ENCODE results near the gene PRKD1. TPM values are rescaled to one million over a fixed set of nuclear protein-coding genes. Genes with fewer than 3 reads are reported as not detected.

Gene PRKD1
- total and polyA plus RNA-seq, 2 experiments from 2014 or later, result 7.5 to 16.5 TPM

- Histone ChIP-seq H3K4me2 (no peak overlapping the region), H3K9me2 (replicated peaks; ENCODE audit: insufficient read depth) (no peaks in the 10 kb centered on the region), H3K27ac (no peak overlapping the region), H2AFZ (no peak overlapping the region), H3K4me1 (ENCODE audit: insufficient read depth) (no peaks in the 10 kb centered on the region), H3K36me3 (replicated peaks; ENCODE audit: insufficient read depth, low read depth) (no peaks in the 10 kb centered on the region), H3K9me3 (ENCODE audit: low read depth) (no peaks in the 10 kb centered on the region), H4K20me1 (ENCODE audit: insufficient read depth, poor library complexity, severe bottlenecking) (no peaks in the 10 kb centered on the region), H3K79me2 (no peaks in the 10 kb centered on the region), H3K4me3 (no peak overlapping the region), H3K27me3 (no peaks in the 10 kb centered on the region)
- TF ChIP-seq EZH2 (IDR thresholded peaks at IDR 0.05; ENCODE audit: borderline replicate concordance) (no peak), EZH2phosphoT487 (IDR thresholded peaks at IDR 0.05; ENCODE audit: low read depth, severe bottlenecking, unreplicated experiment) (no peak), CTCF (IDR thresholded peaks at IDR 0.05; ENCODE audit: poor library complexity) (peak; percentile 81)
- 17% methylated on average over 2 of the region's 2 CpGs for WGBS (ENCODE audit: low lambda C conversion rate, missing lambda C conversion rate)
- peak; percentile 69 for DNase-seq (ENCODE audit: low spot score)
Measured at GRCh38 chr14:29548948-29549370, 378.7 kb downstream of the PRKD1 start.

GRCh38 chr14:29545714-29546113, 381.9 kb downstream of the PRKD1 start:
- no peaks in the 10 kb centered on the region for H3K36me3 ChIP-seq (replicated peaks; ENCODE audit: insufficient read depth, low read depth)
- no peak overlapping the region for H3K27ac ChIP-seq
- TF ChIP-seq EZH2phosphoT487 (IDR thresholded peaks at IDR 0.05; ENCODE audit: low read depth, severe bottlenecking, unreplicated experiment) (no peak), EZH2 (IDR thresholded peaks at IDR 0.05; ENCODE audit: borderline replicate concordance) (no peak), CTCF (IDR thresholded peaks at IDR 0.05; ENCODE audit: poor library complexity) (no peak)
- no peaks in the 10 kb centered on the region for H4K20me1 ChIP-seq (ENCODE audit: insufficient read depth, poor library complexity, severe bottlenecking)
- no peak overlapping the region for H2AFZ ChIP-seq
- H3K79me2 ChIP-seq, result no peaks in the 10 kb centered on the region
- no peaks in the 10 kb centered on the region for H3K27me3 ChIP-seq
- no peak for DNase-seq (ENCODE audit: low spot score)
- H3K4me2 ChIP-seq, result no peak overlapping the region
- no peaks in the 10 kb centered on the region for H3K4me1 ChIP-seq (ENCODE audit: insufficient read depth)
- no peak overlapping the region for H3K4me3 ChIP-seq
- H3K9me2 ChIP-seq (replicated peaks; ENCODE audit: insufficient read depth), result no peaks in the 10 kb centered on the region
- no peaks in the 10 kb centered on the region for H3K9me3 ChIP-seq (ENCODE audit: low read depth)
- 36% methylated on average over 2 of the region's 2 CpGs for WGBS (ENCODE audit: low lambda C conversion rate, missing lambda C conversion rate)

GRCh38 chr14:29536886-29537511, 390.6 kb downstream of the PRKD1 start:
- Histone ChIP-seq H3K4me1 (ENCODE audit: insufficient read depth) (no peaks in the 10 kb centered on the region), H3K27ac (no peak overlapping the region), H3K36me3 (replicated peaks; ENCODE audit: insufficient read depth, low read depth) (no peaks in the 10 kb centered on the region), H3K27me3 (peaks cover 7% of the 10 kb centered on the region), H3K9me3 (ENCODE audit: low read depth) (no peaks in the 10 kb centered on the region), H3K4me3 (no peak overlapping the region), H2AFZ (no peak overlapping the region), H3K4me2 (no peak overlapping the region), H4K20me1 (ENCODE audit: insufficient read depth, poor library complexity, severe bottlenecking) (no peaks in the 10 kb centered on the region), H3K79me2 (no peaks in the 10 kb centered on the region), H3K9me2 (replicated peaks; ENCODE audit: insufficient read depth) (no peaks in the 10 kb centered on the region)
- no peak for DNase-seq (ENCODE audit: low spot score)
- TF ChIP-seq EZH2phosphoT487 (IDR thresholded peaks at IDR 0.05; ENCODE audit: low read depth, severe bottlenecking, unreplicated experiment) (no peak), EZH2 (IDR thresholded peaks at IDR 0.05; ENCODE audit: borderline replicate concordance) (no peak), CTCF (IDR thresholded peaks at IDR 0.05; ENCODE audit: poor library complexity) (peak; percentile 61)

All from hepatocyte (in vitro differentiated cells).